WTC11 (cell line): ENCODE data around the gene GPR18. TPM values are rescaled to one million over a fixed set of nuclear protein-coding genes. Genes with fewer than 3 reads are reported as not detected.

Experiments
- ATAC-seq: fragments of 200-7000 bp; cut with Tn5 transposase; 2 replicates; pipeline ENCODE4 v1.10.0; 2021; ENCODE audit warnings: mild to moderate bottlenecking, moderate library complexity
- CTCF ChIA-PET: fragments of 300-600 bp; sonication (Branson Sonifier 250); formaldehyde crosslinking; loops from one replicate; lab custom pipeline; 2021; ENCODE audit warnings: antibody characterized with exemption; lab: Charles Lee
- POLR2A ChIA-PET: fragments of 350-600 bp; sonication (Branson Sonifier 250); formaldehyde crosslinking; loops from one replicate; lab custom pipeline; 2021; ENCODE audit warnings: antibody characterized with exemption; lab: Charles Lee
- DNase-seq: peaks from one replicate; pipeline ENCODE4 v3.0.0; 2021; ENCODE audit warnings: low spot score
- H3K27ac Mint-ChIP-seq: 2 replicates; pipeline ENCODE4 v1.8.0; 2021; ENCODE audit warnings: mixed read lengths
- H3K27me3 Mint-ChIP-seq: 2 replicates; pipeline ENCODE4 v1.8.0; 2021; ENCODE audit warnings: low read depth, mild to moderate bottlenecking, moderate library complexity, mixed read lengths
- H3K36me3 Mint-ChIP-seq: 2 replicates; pipeline ENCODE4 v1.8.0; 2021; ENCODE audit warnings: mixed read lengths
- H3K4me1 Mint-ChIP-seq: 2 replicates; pipeline ENCODE4 v1.8.0; 2022; ENCODE audit warnings: mixed read lengths
- H3K4me3 Mint-ChIP-seq: 2 replicates; pipeline ENCODE4 v1.8.0; 2021; ENCODE audit warnings: mild to moderate bottlenecking, moderate library complexity, mixed read lengths
- H3K9me3 Mint-ChIP-seq: 2 replicates; pipeline ENCODE4 v1.8.0; 2021; ENCODE audit warnings: mixed read lengths
- E2F1 ChIP-seq: sonication (generic); formaldehyde crosslinking; IDR thresholded peaks from 2 replicates; pipeline ENCODE4 v1.8.0; 2022; ENCODE audit warnings: mild to moderate bottlenecking, missing genetic modification reagents
- E2F4 ChIP-seq: sonication (generic); formaldehyde crosslinking; IDR thresholded peaks from 2 replicates; pipeline ENCODE4 v1.8.1; 2022; ENCODE audit warnings: low read depth, mild to moderate bottlenecking, moderate library complexity, missing genetic modification reagents, borderline replicate concordance
- ERG ChIP-seq: fragments of 250-450 bp; sonication (Bioruptor Pico); IDR thresholded peaks from 2 replicates; pipeline ENCODE4 v1.8.0; 2021; ENCODE audit warnings: mild to moderate bottlenecking
- ESRRA ChIP-seq: sonication (generic); formaldehyde crosslinking; IDR thresholded peaks from 2 replicates; pipeline ENCODE4 v1.8.1; 2022; ENCODE audit warnings: mild to moderate bottlenecking, missing genetic modification reagents, borderline replicate concordance
- ETV6 ChIP-seq: sonication (generic); formaldehyde crosslinking; IDR thresholded peaks from 2 replicates; pipeline ENCODE4 v1.8.1; 2022; ENCODE audit warnings: mild to moderate bottlenecking, missing genetic modification reagents
- FOXJ3 ChIP-seq: sonication (generic); formaldehyde crosslinking; IDR thresholded peaks from 2 replicates; pipeline ENCODE4 v1.9.0; 2021; ENCODE audit warnings: missing genetic modification reagents, mild to moderate bottlenecking, borderline replicate concordance
- IRF2 ChIP-seq: sonication (generic); formaldehyde crosslinking; IDR thresholded peaks from 2 replicates; pipeline ENCODE4 v1.8.0; 2022; ENCODE audit warnings: low read depth, missing genetic modification reagents, borderline replicate concordance
- MLX ChIP-seq: sonication (generic); formaldehyde crosslinking; IDR thresholded peaks from 2 replicates; pipeline ENCODE4 v1.8.1; 2023; ENCODE audit warnings: mild to moderate bottlenecking, missing genetic modification reagents, moderate library complexity
- NR1H2 ChIP-seq: sonication (generic); formaldehyde crosslinking; IDR thresholded peaks from 2 replicates; pipeline ENCODE4 v1.9.0; 2021; ENCODE audit warnings: mild to moderate bottlenecking, moderate library complexity, missing genetic modification reagents
- NR3C1 ChIP-seq: sonication (generic); formaldehyde crosslinking; conservative IDR thresholded peaks from 2 replicates; pipeline ENCODE4 v1.8.1; 2023; ENCODE audit warnings: low read depth, mild to moderate bottlenecking, missing genetic modification reagents
- OVOL2 ChIP-seq: fragments of 250-450 bp; sonication (Bioruptor Pico); IDR thresholded peaks from 2 replicates; pipeline ENCODE4 v1.9.0; 2021; ENCODE audit warnings: mild to moderate bottlenecking, borderline replicate concordance
- PRRX2 ChIP-seq: fragments of 250-450 bp; sonication (Bioruptor Pico); IDR thresholded peaks from 2 replicates; pipeline ENCODE4 v1.8.0; 2021; ENCODE audit warnings: mild to moderate bottlenecking
- RORB ChIP-seq: fragments of 250-450 bp; sonication (Bioruptor Pico); IDR thresholded peaks from 2 replicates; pipeline ENCODE4 v1.9.0; 2021; ENCODE audit warnings: mild to moderate bottlenecking
- TCF7 ChIP-seq: sonication (generic); formaldehyde crosslinking; IDR thresholded peaks from 2 replicates; pipeline ENCODE4 v1.8.0; 2022; ENCODE audit warnings: mild to moderate bottlenecking, low read depth, missing genetic modification reagents, moderate library complexity
- TEAD4 ChIP-seq: sonication (generic); formaldehyde crosslinking; IDR thresholded peaks from 2 replicates; pipeline ENCODE4 v1.8.0; 2022; ENCODE audit warnings: mild to moderate bottlenecking, missing genetic modification reagents
- ZBTB21 ChIP-seq: sonication (generic); formaldehyde crosslinking; IDR thresholded peaks from 2 replicates; pipeline ENCODE4 v1.8.1; 2023; ENCODE audit warnings: mild to moderate bottlenecking, missing genetic modification reagents, borderline replicate concordance
- ZNF219 ChIP-seq: sonication (generic); formaldehyde crosslinking; IDR thresholded peaks from 2 replicates; pipeline ENCODE4 v1.8.0; 2023; ENCODE audit warnings: missing genetic modification reagents, mild to moderate bottlenecking, borderline replicate concordance
- ZNF423 ChIP-seq: fragments of 250-450 bp; sonication (Bioruptor Pico); IDR thresholded peaks from 2 replicates; pipeline ENCODE4 v2.1.2; 2022; ENCODE audit warnings: mild to moderate bottlenecking, moderate library complexity
- ZNF512 ChIP-seq: sonication (generic); formaldehyde crosslinking; IDR thresholded peaks from 2 replicates; pipeline ENCODE4 v1.8.1; 2022; ENCODE audit warnings: missing genetic modification reagents, borderline replicate concordance
- ZNF532 ChIP-seq: fragments of 250-450 bp; sonication (Bioruptor Pico); IDR thresholded peaks from 2 replicates; pipeline ENCODE4 v1.9.0; 2021; ENCODE audit warnings: mild to moderate bottlenecking, borderline replicate concordance
- total RNA-seq: library from RNA; stranded (reverse); gene quantifications from 3 replicates; pipeline ENCODE4 v1.2.3, GENCODE V29; 2021

Gene GPR18
- total RNA-seq, 1 experiment from 2014 or later, result 0.09 TPM

- H3K4me1 Mint-ChIP-seq, result peaks cover 39% of the 10 kb centered on the region
- H3K9me3 Mint-ChIP-seq, result peaks cover 4% of the 10 kb centered on the region; the same call in 1 of the 2 replicates
- POLR2A ChIA-PET, result no interaction called here
- peaks cover 8% of the 10 kb centered on the region for H3K36me3 Mint-ChIP-seq
- no peaks in the 10 kb centered on the region for H3K27me3 Mint-ChIP-seq
- H3K4me3 Mint-ChIP-seq, result no peak overlapping the region
- no peak for DNase-seq
- CTCF ChIA-PET, result no interaction called here
- TF ChIP-seq OVOL2 (CRISPR knock-in tag) (no peak), ZNF423 (CRISPR knock-in tag) (no peak), IRF2 (CRISPR knock-in tag) (no peak), ZBTB21 (CRISPR knock-in tag) (no peak), RORB (no peak), ZNF532 (CRISPR knock-in tag) (no peak), ERG (no peak), E2F4 (CRISPR knock-in tag) (no peak), E2F1 (CRISPR knock-in tag) (no peak), ZNF219 (CRISPR knock-in tag) (no peak), TEAD4 (no peak), FOXJ3 (CRISPR knock-in tag) (no peak), ESRRA (CRISPR knock-in tag) (no peak), NR1H2 (no peak), PRRX2 (CRISPR knock-in tag) (no peak), TCF7 (CRISPR knock-in tag) (no peak), MLX (CRISPR knock-in tag) (no peak), NR3C1 (CRISPR knock-in tag) (no peak), ETV6 (CRISPR knock-in tag) (no peak), ZNF512 (CRISPR knock-in tag) (no peak)
- H3K27ac Mint-ChIP-seq, result no peak overlapping the region
- ATAC-seq, result no peak
These were observed 36.5 kb downstream of the GPR18 start for GRCh38 chr13:99221567-99222239.
